Gastroesophageal sphincter (tissue), 3 donors: ENCODE measurements around the gene SLC39A11.

Source experiments
- CTCF ChIP-seq, 4 experiments: fragments of 200-600 bp in 2 of 4; fragments of 450-650 bp in 2 of 4; sonication (generic) in 1 of 4; IDR thresholded peaks; one replicate each; pipeline ENCODE4 v1.5.1; 2017 to 2019; ENCODE audit warnings: antibody characterized with exemption in 4 of 4, mild to moderate bottlenecking in 2 of 4, moderate library complexity in 2 of 4
- EP300 ChIP-seq: sonication (generic); formaldehyde crosslinking; IDR thresholded peaks from one replicate; pipeline ENCODE4 v1.6.1; 2017; ENCODE audit warnings: antibody characterized with exemption, mild to moderate bottlenecking
- POLR2A ChIP-seq, 2 donors: fragments of 450-650 bp; IDR thresholded peaks; one replicate each; pipeline ENCODE4 v1.6.1; 2017; ENCODE audit warnings: antibody characterized with exemption in 2 of 2, mild to moderate bottlenecking in 2 of 2, moderate library complexity in 1 of 2

DNA sequence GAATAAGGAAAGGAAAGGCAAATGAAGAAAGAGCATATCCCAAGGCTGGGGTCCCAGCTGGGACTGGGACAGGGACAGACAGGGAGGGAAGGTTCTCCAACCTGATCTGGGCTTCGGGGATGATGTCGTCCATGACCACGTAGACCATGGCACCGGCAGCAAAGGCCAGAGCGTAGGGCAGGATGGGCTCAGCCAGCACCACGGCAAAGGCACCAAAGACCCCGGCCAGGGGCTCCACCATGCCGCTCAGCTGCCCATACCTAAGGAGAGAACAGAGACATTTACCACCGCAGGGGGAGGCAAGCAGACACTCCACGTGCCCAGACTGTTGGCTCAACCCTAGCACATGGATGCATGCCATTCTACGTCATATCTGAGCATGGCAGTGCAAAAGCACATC lies 443.8 kb downstream of the SLC39A11 start:
- no peak for TF ChIP-seq CTCF (IDR thresholded peaks at IDR 0.05)
- TF ChIP-seq POLR2A (IDR thresholded peaks at IDR 0.05): no peak
- no peak for TF ChIP-seq EP300
